ENCODE data around the gene TRIM46. TPM values are rescaled to one million over a fixed set of nuclear protein-coding genes. Genes with fewer than 3 reads are reported as not detected.
"Not testable (repeated sequence)": the region's sequence is repeated elsewhere in the genome, so short reads cannot be mapped to it uniquely, and the experiment has no call there.

The TRIM46 gene
- total RNA-seq, 1 donor from 2014 or later: 15.2 TPM

DNA sequence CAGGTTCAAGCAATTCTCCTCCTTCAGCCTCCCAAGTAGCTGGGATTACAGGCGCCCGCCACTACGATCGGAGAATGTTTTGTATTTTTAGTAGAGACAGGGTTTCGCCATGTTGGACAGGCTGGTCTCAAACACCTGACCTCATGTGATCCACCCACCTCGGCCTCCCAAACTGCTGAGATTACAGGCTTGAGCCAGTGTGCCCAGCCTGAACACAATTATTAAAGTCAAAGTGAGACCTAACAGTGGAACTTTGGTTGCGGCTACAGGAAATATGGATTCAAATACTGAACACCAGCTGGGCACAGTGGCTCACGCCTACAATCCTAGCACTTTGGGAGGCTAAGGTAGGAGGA lies 51.7 kb downstream of the TRIM46 start:
- intact Hi-C loops (cut with micrococcal nuclease): not testable (repeated sequence)

GRCh38 chr1:155226188-155226909 lies 52.7 kb downstream of the TRIM46 start:
- intact Hi-C loops (cut with micrococcal nuclease): loop anchor here (1.0 kb wide), 4 partner anchors 18 to 50 kb away; no protein-coding TSS in a partner anchor

DNA sequence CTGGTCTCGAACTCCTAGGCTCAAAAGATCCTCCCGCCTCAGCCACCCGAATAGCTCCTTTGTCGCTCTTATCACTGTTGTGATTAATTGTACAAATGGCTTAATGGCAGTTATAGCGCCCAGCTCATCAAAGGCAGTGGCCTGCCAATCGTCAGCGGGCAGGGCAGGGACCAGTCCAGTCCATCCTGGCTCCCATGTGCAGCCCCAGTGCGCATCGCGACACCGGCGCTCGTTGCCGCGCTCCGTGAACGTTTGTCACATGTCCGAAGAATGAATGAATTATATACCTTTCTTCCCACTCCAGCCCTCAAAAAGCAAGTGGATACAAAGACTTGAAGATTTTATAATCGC lies 53.2 kb downstream of the TRIM46 start:
- intact Hi-C loops (cut with micrococcal nuclease): loop anchor here (1.0 kb wide), 4 partner anchors 17 to 51 kb away; no protein-coding TSS in a partner anchor

GRCh38 chr1:155227261-155228095 lies 53.8 kb downstream of the TRIM46 start:
- intact Hi-C loops (cut with micrococcal nuclease): no loop called here

DNA sequence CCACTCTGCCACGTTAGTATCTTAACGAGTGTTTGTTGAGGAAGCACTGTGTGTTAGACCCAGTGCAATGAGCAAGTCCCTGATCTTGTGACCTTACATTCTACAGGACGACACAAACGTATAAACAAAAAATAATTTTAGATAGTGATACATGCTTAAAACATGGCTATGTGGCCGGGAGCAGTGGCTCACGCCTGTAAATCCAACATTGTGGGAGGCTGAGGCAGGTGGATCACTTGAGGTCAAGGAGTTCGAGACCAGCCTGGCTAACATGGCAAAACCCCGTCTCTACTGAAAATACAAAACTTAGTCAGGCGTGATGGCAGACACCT lies 54.4 kb downstream of the TRIM46 start:
- intact Hi-C loops (cut with micrococcal nuclease): no loop called here

DNA sequence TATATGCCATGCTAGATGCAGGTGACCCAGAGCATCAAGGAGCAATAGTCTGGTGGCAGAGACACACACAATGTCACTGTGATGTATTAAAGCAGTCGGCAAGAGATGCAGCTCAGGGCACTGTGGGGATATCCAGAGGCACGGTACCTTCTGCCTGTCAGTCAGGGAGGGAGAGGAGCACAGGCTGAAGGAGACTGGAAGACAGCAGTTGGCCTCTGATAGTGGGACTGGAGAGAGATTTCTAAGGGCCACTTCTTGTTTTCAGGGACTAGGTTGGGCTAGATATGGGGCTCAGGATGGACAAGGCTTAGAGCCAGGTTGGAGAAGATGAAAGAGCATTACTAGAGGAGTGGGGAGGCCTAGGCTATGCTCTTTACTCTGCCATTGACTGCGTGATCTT lies 57.7 kb downstream of the TRIM46 start:
- intact Hi-C loops (cut with micrococcal nuclease): not testable (repeated sequence)

DNA sequence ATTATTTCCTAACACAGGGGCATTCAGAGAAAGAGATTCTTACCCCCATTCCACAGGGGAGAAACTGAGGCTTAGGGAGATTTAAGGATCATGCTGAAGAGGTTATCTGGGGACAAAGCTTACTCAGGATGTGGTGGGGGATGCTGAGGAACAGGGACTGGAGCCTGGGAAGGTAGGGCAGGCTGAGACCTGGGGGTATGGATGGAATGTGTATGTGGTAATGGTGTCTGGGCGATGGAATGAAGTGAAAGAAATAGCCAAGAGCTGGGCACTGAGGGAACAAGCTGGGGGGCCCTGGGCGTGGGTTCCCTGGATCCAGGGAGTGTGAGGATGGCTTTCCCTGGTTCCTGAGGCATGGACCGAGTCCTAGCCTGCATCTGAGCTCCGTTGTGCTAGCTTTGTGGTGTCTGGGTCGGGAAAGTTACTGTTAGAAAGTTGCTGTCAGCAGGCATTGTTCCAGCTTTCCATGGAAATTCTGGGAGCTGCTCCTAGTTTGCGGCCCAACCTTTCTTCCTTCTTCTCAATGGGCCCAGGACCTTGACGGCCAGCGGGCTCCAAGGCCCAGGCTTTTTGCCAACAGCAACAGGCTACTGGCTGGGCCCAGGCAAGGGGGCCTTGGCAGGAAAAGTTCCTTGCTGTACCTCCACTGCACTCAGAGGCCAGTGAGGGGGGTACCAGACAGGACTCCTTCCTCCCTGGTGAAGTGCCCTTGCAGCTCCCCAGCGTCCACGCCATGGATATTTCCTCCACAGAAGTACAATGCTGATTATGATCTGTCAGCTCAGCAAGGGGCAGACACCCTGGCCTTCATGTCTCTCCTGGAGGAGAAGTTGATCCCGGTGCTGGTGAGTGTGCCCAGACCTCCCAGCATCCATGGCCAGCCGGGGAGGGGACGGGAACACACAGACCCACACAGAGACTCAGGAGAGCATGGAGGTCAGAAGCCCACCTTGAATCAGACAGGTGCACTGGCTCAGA lies 58.6 kb downstream of the TRIM46 start:
- intact Hi-C loops (cut with micrococcal nuclease): not testable (repeated sequence)

DNA sequence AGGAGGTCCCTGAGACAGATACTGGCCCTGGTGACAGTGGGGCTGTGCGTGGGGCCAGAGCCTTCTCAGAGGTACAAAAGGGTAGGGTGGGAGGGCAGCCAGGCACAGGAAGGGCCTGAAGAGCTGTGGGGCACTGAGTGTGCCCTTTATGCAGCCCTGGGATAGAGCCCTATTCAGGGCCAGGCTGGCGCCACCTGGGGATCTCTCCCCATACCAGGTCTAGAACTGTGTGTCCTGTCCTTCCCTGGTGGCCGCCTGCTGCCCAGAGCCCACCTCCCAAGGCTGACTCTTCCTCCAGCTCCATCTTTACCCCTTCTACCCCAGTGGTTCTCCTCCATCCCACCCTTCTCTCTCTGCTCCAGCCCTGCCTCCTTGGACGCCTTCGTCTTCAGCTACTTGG lies 59.9 kb downstream of the TRIM46 start:
- intact Hi-C loops (cut with micrococcal nuclease): not testable (repeated sequence)

Other genes starting within 250 kb of the TRIM46 start
- 45.3 and 47.9 TPM in 2 replicates for gene PMVK, start 237.1 kb upstream of the TRIM46 start, total RNA-seq
- gene PBXIP1, start 217.8 kb upstream of the TRIM46 start, total RNA-seq: 64.6 and 68.4 TPM in 2 replicates
- gene PYGO2, start 212.1 kb upstream of the TRIM46 start, total RNA-seq: 43.8 and 44.7 TPM in 2 replicates
- gene SHC1, start 203.1 kb upstream of the TRIM46 start, total RNA-seq: 78.1 and 81.9 TPM in 2 replicates
- 141 and 143 TPM in 2 replicates for gene CKS1B, start 199.2 kb upstream of the TRIM46 start, total RNA-seq
- gene FLAD1, start 190.5 kb upstream of the TRIM46 start, total RNA-seq: 50.3 and 52.5 TPM in 2 replicates
- gene LENEP, start 180.3 kb upstream of the TRIM46 start, total RNA-seq: 0.59 TPM in 1 of 2 replicates, not detected in the other
- 121 and 129 TPM in 2 replicates for gene ZBTB7B, start 171.0 kb upstream of the TRIM46 start, total RNA-seq
- gene DCST2, start 140.1 kb upstream of the TRIM46 start, total RNA-seq: 0.16 and 0.23 TPM in 2 replicates
- gene DCST1, start 140.0 kb upstream of the TRIM46 start, total RNA-seq: not detected in 2 replicates
- 47.0 and 51.4 TPM in 2 replicates for gene ADAM15, start 122.5 kb upstream of the TRIM46 start, total RNA-seq
- 6.0 and 6.8 TPM in 2 replicates for gene EFNA4, start 110.1 kb upstream of the TRIM46 start, total RNA-seq
- gene EFNA3, start 95.0 kb upstream of the TRIM46 start, total RNA-seq: 2.3 and 2.4 TPM in 2 replicates
- not detected in 2 replicates for gene EFNA1, start 46.0 kb upstream of the TRIM46 start, total RNA-seq
- gene SLC50A1, start 38.0 kb upstream of the TRIM46 start, total RNA-seq: 32.1 and 35.4 TPM in 2 replicates
- gene DPM3, start 33.3 kb upstream of the TRIM46 start, total RNA-seq: 40.4 and 41.6 TPM in 2 replicates
- 220 and 221 TPM in 2 replicates for gene KRTCAP2, start 545 bp upstream of the TRIM46 start, total RNA-seq
- gene THBS3, start 34.0 kb downstream of the TRIM46 start, total RNA-seq: 13.7 and 13.8 TPM in 2 replicates
- gene MTX1, start 34.8 kb downstream of the TRIM46 start, total RNA-seq: 38.8 and 40.9 TPM in 2 replicates
- 19.2 and 21.4 TPM in 2 replicates for gene ENTREP3, start 81.6 kb downstream of the TRIM46 start, total RNA-seq
- gene SCAMP3, start 88.5 kb downstream of the TRIM46 start, total RNA-seq: 89.7 and 96.1 TPM in 2 replicates
- 89.5 and 91.9 TPM in 2 replicates for gene CLK2, start 99.7 kb downstream of the TRIM46 start, total RNA-seq
- 2.9 and 3.8 TPM in 2 replicates for gene HCN3, start 103.6 kb downstream of the TRIM46 start, total RNA-seq
- not detected in 2 replicates for gene PKLR, start 127.6 kb downstream of the TRIM46 start, total RNA-seq
- 210 TPM in 2 replicates for gene FDPS, start 135.0 kb downstream of the TRIM46 start, total RNA-seq
- gene RUSC1, start 147.0 kb downstream of the TRIM46 start, total RNA-seq: 28.1 and 28.6 TPM in 2 replicates

Data from T-helper 2 cell treated with Interferon-gamma antibody and Interleukin-4, amounts not matched to agents 100 ng/mL and 5 ng/mL, for 36 hours (primary cell).